ENCODE results near the gene FXYD6. TPM values are rescaled to one million over a fixed set of nuclear protein-coding genes. Genes with fewer than 3 reads are reported as not detected.
A peak's percentile ranks its signal among the peaks of the same experiment; 100 is the strongest.

FXYD6 gene
- total RNA-seq, 2 donors from 2014 or later, result not detected

- no peak for ATAC-seq
- H3K9me3 Mint-ChIP-seq, result no peaks in the 10 kb centered on the region
- peaks cover 15 to 27% of the 10 kb centered on the region in 2 donors for H3K4me1 Mint-ChIP-seq (ENCODE audit: low read depth in 2 of 2)
- no peak overlapping the region for H3K4me3 Mint-ChIP-seq
- no peak for DNase-seq (ENCODE audit: low spot score)
- no peaks in the 10 kb centered on the region for H3K36me3 Mint-ChIP-seq
- peaks cover 0 to 3% of the 10 kb centered on the region in 2 donors for H3K27me3 Mint-ChIP-seq
- H3K27ac Mint-ChIP-seq, result no peak overlapping the region
Observed at GRCh38 chr11:117835576-117835975, 40.9 kb downstream of the FXYD6 start.

- peaks cover 20 to 33% of the 10 kb centered on the region in 2 donors for H3K4me1 Mint-ChIP-seq (ENCODE audit: low read depth in 2 of 2)
- H3K9me3 Mint-ChIP-seq, result no peaks in the 10 kb centered on the region
- DNase-seq (ENCODE audit: low spot score) (no peak), ATAC-seq (no peak)
- H3K4me3 Mint-ChIP-seq, result no peak overlapping the region
- H3K27me3 Mint-ChIP-seq, result peaks cover 0 to 5% of the 10 kb centered on the region in 2 donors
- H3K36me3 Mint-ChIP-seq, result no peaks in the 10 kb centered on the region
- H3K27ac Mint-ChIP-seq, result no peak overlapping the region
Observed at GRCh38 chr11:117834838-117835443, 41.5 kb downstream of the FXYD6 start.

GRCh38 chr11:117834068-117834810 is 42.2 kb downstream of the FXYD6 start:
- Mint-ChIP-seq H3K27me3 (peaks cover 0 to 5% of the 10 kb centered on the region in 2 donors), H3K4me1 (ENCODE audit: low read depth in 2 of 2) (peaks cover 21 to 33% of the 10 kb centered on the region in 2 donors), H3K36me3 (no peaks in the 10 kb centered on the region), H3K9me3 (no peaks in the 10 kb centered on the region), H3K27ac (no peak overlapping the region), H3K4me3 (no peak overlapping the region)
- DNase-seq (ENCODE audit: low spot score) (no peak), ATAC-seq (no peak)

GRCh38 chr11:117833401-117833891 is 43.0 kb downstream of the FXYD6 start:
- no peak overlapping the region for H3K4me3 Mint-ChIP-seq
- no peaks in the 10 kb centered on the region for H3K9me3 Mint-ChIP-seq
- H3K36me3 Mint-ChIP-seq, result no peaks in the 10 kb centered on the region
- H3K27me3 Mint-ChIP-seq, result peaks cover 0 to 5% of the 10 kb centered on the region in 2 donors
- H3K27ac Mint-ChIP-seq, result no peak overlapping the region
- DNase-seq (ENCODE audit: low spot score) (no peak), ATAC-seq (no peak)
- H3K4me1 Mint-ChIP-seq (ENCODE audit: low read depth in 2 of 2), result peaks cover 26 to 33% of the 10 kb centered on the region in 2 donors

GRCh38 chr11:117832511-117832910 is 43.9 kb downstream of the FXYD6 start:
- Mint-ChIP-seq H3K9me3 (no peaks in the 10 kb centered on the region), H3K27me3 (peaks cover 0 to 5% of the 10 kb centered on the region in 2 donors), H3K27ac (peak overlapping the region in 1 of 2 donors; percentile 39), H3K4me1 (ENCODE audit: low read depth in 2 of 2) (peaks cover 24 to 26% of the 10 kb centered on the region in 2 donors), H3K4me3 (no peak overlapping the region), H3K36me3 (no peaks in the 10 kb centered on the region)
- ATAC-seq, result no peak
- DNase-seq (ENCODE audit: low spot score), result no peak

GRCh38 chr11:117831661-117832415 is 44.6 kb downstream of the FXYD6 start:
- DNase-seq (ENCODE audit: low spot score), result no peak
- Mint-ChIP-seq H3K27me3 (peaks cover 0 to 5% of the 10 kb centered on the region in 2 donors), H3K4me3 (no peak overlapping the region), H3K4me1 (ENCODE audit: low read depth in 2 of 2) (peaks cover 19 to 23% of the 10 kb centered on the region in 2 donors), H3K27ac (peak overlapping the region in 1 of 2 donors; percentile 87), H3K36me3 (no peaks in the 10 kb centered on the region), H3K9me3 (no peaks in the 10 kb centered on the region)
- ATAC-seq, result no peak

GRCh38 chr11:117830674-117831351 is 45.6 kb downstream of the FXYD6 start:
- H3K4me1 Mint-ChIP-seq (ENCODE audit: low read depth in 2 of 2), result peaks cover 21 to 26% of the 10 kb centered on the region in 2 donors
- DNase-seq (ENCODE audit: low spot score), result no peak
- H3K4me3 Mint-ChIP-seq, result peak overlapping the region; percentile 53
- H3K9me3 Mint-ChIP-seq, result no peaks in the 10 kb centered on the region
- H3K27ac Mint-ChIP-seq, result peak overlapping the region; percentile 26 to 87
- no peak for ATAC-seq
- no peaks in the 10 kb centered on the region for H3K36me3 Mint-ChIP-seq
- peaks cover 0 to 5% of the 10 kb centered on the region in 2 donors for H3K27me3 Mint-ChIP-seq

- no peak for ATAC-seq
- H3K4me1 Mint-ChIP-seq (ENCODE audit: low read depth in 2 of 2), result peaks cover 28 to 31% of the 10 kb centered on the region in 2 donors
- peaks cover 0 to 5% of the 10 kb centered on the region in 2 donors for H3K27me3 Mint-ChIP-seq
- peak overlapping the region; percentile 26 to 87 for H3K27ac Mint-ChIP-seq
- no peaks in the 10 kb centered on the region for H3K9me3 Mint-ChIP-seq
- no peak for DNase-seq (ENCODE audit: low spot score)
- peak overlapping the region; percentile 53 for H3K4me3 Mint-ChIP-seq
- H3K36me3 Mint-ChIP-seq, result no peaks in the 10 kb centered on the region
Observed at GRCh38 chr11:117830072-117830471, 46.4 kb downstream of the FXYD6 start.

- Mint-ChIP-seq H3K27ac (peak overlapping the region in 1 of 2 donors; percentile 87), H3K4me1 (ENCODE audit: low read depth in 2 of 2) (peaks cover 28 to 37% of the 10 kb centered on the region in 2 donors), H3K9me3 (no peaks in the 10 kb centered on the region), H3K27me3 (peaks cover 0 to 5% of the 10 kb centered on the region in 2 donors), H3K4me3 (no peak overlapping the region), H3K36me3 (no peaks in the 10 kb centered on the region)
- no peak for ATAC-seq
- DNase-seq (ENCODE audit: low spot score), result no peak
Observed at GRCh38 chr11:117829369-117829725, 47.1 kb downstream of the FXYD6 start.

- peaks cover 0 to 5% of the 10 kb centered on the region in 2 donors for H3K27me3 Mint-ChIP-seq
- ATAC-seq, result peak; percentile 95 to 97
Observed at GRCh38 chr11:117828611-117829368, 47.7 kb downstream of the FXYD6 start.

GRCh38 chr11:117827521-117828511 is 48.6 kb downstream of the FXYD6 start:
- H3K27me3 Mint-ChIP-seq, result peaks cover 0 to 5% of the 10 kb centered on the region in 2 donors
- H3K36me3 Mint-ChIP-seq, result no peaks in the 10 kb centered on the region
- H3K27ac Mint-ChIP-seq, result peak overlapping the region in 1 of 2 donors; percentile 76
- H3K4me1 Mint-ChIP-seq (ENCODE audit: low read depth in 2 of 2), result peaks cover 33 to 47% of the 10 kb centered on the region in 2 donors
- H3K9me3 Mint-ChIP-seq, result no peaks in the 10 kb centered on the region
- no peak for DNase-seq (ENCODE audit: low spot score)
- peak overlapping the region; percentile 39 for H3K4me3 Mint-ChIP-seq
- ATAC-seq, result no peak

More at GRCh38 chr11:117828611-117829368, 47.7 kb downstream of the FXYD6 start:
- Mint-ChIP-seq H3K9me3 (no peaks in the 10 kb centered on the region), H3K4me1 (ENCODE audit: low read depth in 2 of 2) (peaks cover 28 to 42% of the 10 kb centered on the region in 2 donors), H3K4me3 (peak overlapping the region; percentile 34), H3K36me3 (no peaks in the 10 kb centered on the region), H3K27ac (peak overlapping the region; percentile 31 to 76)
- peak; percentile 86 for DNase-seq (ENCODE audit: low spot score)

GRCh38 chr11:117826832-117827231 is 49.6 kb downstream of the FXYD6 start:
- Mint-ChIP-seq H3K27ac (peak overlapping the region in 1 of 2 donors; percentile 63), H3K9me3 (no peaks in the 10 kb centered on the region), H3K4me3 (no peak overlapping the region), H3K36me3 (no peaks in the 10 kb centered on the region), H3K27me3 (peaks cover 0 to 5% of the 10 kb centered on the region in 2 donors), H3K4me1 (ENCODE audit: low read depth in 2 of 2) (peaks cover 35 to 52% of the 10 kb centered on the region in 2 donors)
- no peak for DNase-seq (ENCODE audit: low spot score)
- no peak for ATAC-seq

All from natural killer cell treated with Interleukin-12 subunit alpha and Interleukin-12 subunit beta and Interleukin-15 and Interleukin-18, amount 100 ng/mL, for 72 hours (primary cell).